SK-N-SH (cell line): ENCODE measurements around the gene SPINK8.

Experiments
- CTCF ChIP-seq: fragments of 200-600 bp; sonication (generic); IDR thresholded peaks from 2 replicates; pipeline ENCODE4 v1.6.1; 2017; ENCODE audit warnings: antibody characterized with exemption, mild to moderate bottlenecking, moderate library complexity
- EP300 ChIP-seq, 2 experiments: IDR thresholded peaks; 2 replicates each; pipeline versions ENCODE4 v1.4.0 to v1.6.1; 2012; ENCODE audit warnings: borderline replicate concordance in 1 of 2, low read depth in 1 of 2, low read length in 1 of 2
- EZH2phosphoT487 ChIP-seq: fragments of 200-600 bp; sonication (generic); IDR thresholded peaks from 2 replicates; pipeline ENCODE4 v1.6.1; 2017; ENCODE audit warnings: low read depth, mixed run types, mild to moderate bottlenecking, antibody characterized with exemption, moderate library complexity, borderline replicate concordance
- MXI1 ChIP-seq: IDR thresholded peaks from 2 replicates; pipeline ENCODE4 v1.6.1; 2012; ENCODE audit warnings: mild to moderate bottlenecking, low read depth, low read length, improper control_type of control experiment
- NFIC ChIP-seq: IDR thresholded peaks from 2 replicates; pipeline ENCODE4 v1.4.0; 2012; ENCODE audit warnings: borderline replicate concordance
- POLR2AphosphoS5 ChIP-seq: IDR thresholded peaks from 2 replicates; pipeline ENCODE4 v1.6.1; 2012; ENCODE audit warnings: low read depth, low read length
- SIN3A ChIP-seq: IDR thresholded peaks from 2 replicates; pipeline ENCODE4 v1.6.1; 2012; ENCODE audit warnings: low read depth, mild to moderate bottlenecking, low read length, moderate library complexity, borderline replicate concordance

DNA sequence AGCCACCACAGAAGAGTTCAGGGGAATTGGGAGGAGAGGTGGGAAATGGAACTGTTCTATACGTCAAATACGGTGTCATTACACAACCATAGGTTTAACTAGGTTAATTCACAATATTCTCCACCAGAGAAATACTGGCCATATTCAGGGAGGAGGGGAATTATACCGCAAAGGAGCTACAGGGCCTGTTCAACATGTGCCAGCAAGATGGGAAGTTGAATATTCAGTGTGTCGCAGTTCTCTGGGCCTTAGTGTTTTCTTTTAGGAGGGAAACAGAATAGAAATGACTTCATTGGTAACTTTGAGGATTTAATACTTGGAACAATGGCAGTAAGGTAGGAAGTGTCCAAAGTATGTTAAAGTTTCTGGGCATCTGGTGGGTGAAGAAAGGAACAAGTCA lies 20.5 kb upstream of the SPINK8 start:
- TF ChIP-seq CTCF (no peak), MXI1 (no peak), SIN3A (no peak), POLR2AphosphoS5 (no peak), EP300 (IDR thresholded peaks at IDR 0.05; ENCODE audit: borderline replicate concordance in 1 of 2, low read depth in 1 of 2, low read length in 1 of 2) (no peak), NFIC (no peak), EZH2phosphoT487 (no peak)
